Mucosa of rectum (tissue), 2 donors: ENCODE results near the gene IMPACT.

Experiments
- H3K27ac ChIP-seq, 2 donors: one replicate each; pipeline ENCODE4 v1.7.0; 2013; ENCODE audit warnings: inconsistent platforms in 2 of 2, low read depth in 2 of 2, low read length in 2 of 2
- H3K27me3 ChIP-seq, 2 donors: one replicate each; pipeline ENCODE4 v1.7.0; 2013; ENCODE audit warnings: low read length in 2 of 2; ENCODE audit not compliant: control insufficient read depth in 2 of 2, insufficient read depth in 2 of 2
- H3K36me3 ChIP-seq, 2 donors: one replicate each; pipeline ENCODE4 v1.7.0; 2013; ENCODE audit warnings: low read length in 2 of 2; ENCODE audit not compliant: control insufficient read depth in 2 of 2, insufficient read depth in 2 of 2
- H3K4me1 ChIP-seq, 2 donors: one replicate each; pipeline ENCODE4 v1.7.0; 2013; ENCODE audit warnings: low read length in 2 of 2, mild to moderate bottlenecking in 1 of 2; ENCODE audit not compliant: control insufficient read depth in 2 of 2, insufficient read depth in 2 of 2
- H3K4me3 ChIP-seq, 2 donors: one replicate each; pipeline ENCODE4 v1.7.0; 2013; ENCODE audit warnings: low read length in 2 of 2
- H3K9ac ChIP-seq, 2 donors: one replicate each; pipeline ENCODE4 v1.7.0; 2013; ENCODE audit warnings: low read length in 2 of 2, low read depth in 1 of 2, mild to moderate bottlenecking in 1 of 2
- H3K9me3 ChIP-seq, 2 donors: one replicate each; pipeline ENCODE4 v1.7.0; 2013; ENCODE audit warnings: low read length in 2 of 2; ENCODE audit not compliant: control insufficient read depth in 2 of 2
- donor health status: healthy.
- donor health status: Normal muscosa, but diverticular disease.

Gene IMPACT

DNA sequence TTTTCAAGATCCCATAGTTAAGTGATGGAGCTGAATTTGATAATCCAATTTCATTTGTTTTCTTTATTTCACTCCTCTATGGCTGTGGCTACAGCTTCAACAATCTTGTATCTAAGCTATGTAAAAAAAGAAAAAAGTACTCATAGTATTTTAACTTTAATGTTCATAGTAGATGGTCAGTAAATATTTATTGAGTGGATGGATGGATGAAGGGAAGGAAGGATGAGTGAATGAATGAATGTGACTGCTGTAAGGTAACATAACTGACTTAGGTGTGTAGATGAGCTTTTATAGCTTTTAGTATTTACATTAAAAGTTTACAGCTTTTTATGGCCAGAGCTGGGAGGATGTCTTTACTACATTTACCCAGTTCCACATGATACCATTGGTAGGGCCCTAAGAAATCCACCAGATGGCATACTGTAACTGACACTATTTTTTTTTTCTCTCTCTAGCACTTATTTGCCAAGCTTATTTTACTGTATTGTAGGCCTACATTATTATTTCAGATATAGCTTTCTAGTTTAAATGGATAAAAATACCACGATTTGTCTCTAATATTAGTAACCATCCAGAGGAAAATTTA, 20.6 kb downstream of the IMPACT start:
- H3K4me3 ChIP-seq: no peak overlapping the region
- H3K27me3 ChIP-seq: no peaks in the 10 kb centered on the region
- no peaks in the 10 kb centered on the region for H3K9me3 ChIP-seq
- H3K36me3 ChIP-seq: peaks cover 14 to 32% of the 10 kb centered on the region in 2 donors
- no peak overlapping the region for H3K27ac ChIP-seq
- H3K9ac ChIP-seq: no peak overlapping the region
- H3K4me1 ChIP-seq: peaks cover 0 to 5% of the 10 kb centered on the region in 2 donors

DNA sequence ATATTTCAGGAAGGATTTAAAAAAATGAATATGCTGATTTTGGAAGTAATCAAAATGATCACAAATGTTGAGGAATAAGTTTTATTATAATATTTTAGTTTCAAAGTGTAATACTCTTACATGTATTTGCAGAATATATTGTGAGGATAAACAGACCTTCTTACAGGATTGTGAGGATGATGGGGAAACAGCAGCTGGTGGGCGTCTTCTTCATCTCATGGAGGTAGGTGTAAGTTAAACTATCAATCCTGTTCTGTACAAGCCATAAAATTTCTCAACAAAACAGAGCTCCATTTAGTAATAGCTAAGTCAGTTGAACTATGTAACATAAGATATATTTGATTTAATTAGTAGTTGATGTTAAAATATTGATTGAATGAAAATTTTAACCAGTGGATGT, 21.5 kb downstream of the IMPACT start:
- H3K9me3 ChIP-seq: no peaks in the 10 kb centered on the region
- no peaks in the 10 kb centered on the region for H3K27me3 ChIP-seq
- H3K36me3 ChIP-seq: peaks cover 11 to 32% of the 10 kb centered on the region in 2 donors
- no peak overlapping the region for H3K9ac ChIP-seq
- H3K4me3 ChIP-seq: no peak overlapping the region
- peaks cover 0 to 5% of the 10 kb centered on the region in 2 donors for H3K4me1 ChIP-seq
- no peak overlapping the region for H3K27ac ChIP-seq

DNA sequence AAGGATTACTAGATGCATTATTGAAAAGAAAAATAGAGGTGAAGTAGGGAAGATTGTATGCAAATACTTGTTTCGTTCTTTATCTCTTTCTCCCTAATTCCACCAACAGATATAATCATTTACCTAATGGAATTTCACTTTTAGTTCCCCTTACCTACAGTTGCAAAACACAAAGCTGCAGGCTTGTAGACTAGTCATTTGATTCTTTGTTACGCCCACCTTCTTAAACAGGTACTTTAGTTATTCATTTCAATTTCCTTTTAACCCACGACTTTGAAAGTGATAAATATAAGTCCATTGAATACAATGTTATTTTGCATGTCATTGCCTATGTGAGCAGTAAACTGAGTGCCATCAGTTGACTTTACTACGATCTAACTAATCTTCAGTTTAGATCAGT, 30.1 kb downstream of the IMPACT start:
- Histone ChIP-seq H3K27ac (no peak overlapping the region), H3K4me3 (no peak overlapping the region), H3K4me1 (no peaks in the 10 kb centered on the region), H3K36me3 (peaks cover 0 to 1% of the 10 kb centered on the region in 2 donors), H3K9me3 (no peaks in the 10 kb centered on the region), H3K9ac (no peak overlapping the region), H3K27me3 (no peaks in the 10 kb centered on the region)

DNA sequence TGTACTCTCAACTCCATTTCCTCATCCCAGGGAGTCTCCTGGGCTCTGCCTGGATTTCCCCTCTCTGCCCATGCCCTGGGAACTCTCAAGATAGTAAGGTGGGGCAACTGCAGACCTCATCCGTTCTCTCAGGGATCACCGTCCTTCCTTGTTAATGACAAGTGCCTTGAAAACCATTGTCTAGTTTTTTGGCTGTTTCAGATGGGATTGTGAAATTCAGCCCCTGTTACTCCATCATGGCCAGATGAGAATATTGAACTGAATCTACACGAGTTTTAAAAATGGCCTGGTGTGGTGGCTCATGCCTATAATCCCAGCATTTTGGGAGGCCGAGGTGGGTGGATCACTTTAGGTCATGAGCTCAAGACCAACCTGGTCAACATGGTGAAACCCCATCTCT, 33.3 kb downstream of the IMPACT start:
- no peak overlapping the region for H3K4me3 ChIP-seq
- H3K9me3 ChIP-seq: no peaks in the 10 kb centered on the region
- no peaks in the 10 kb centered on the region for H3K27me3 ChIP-seq
- no peak overlapping the region for H3K9ac ChIP-seq
- H3K36me3 ChIP-seq: no peaks in the 10 kb centered on the region
- H3K4me1 ChIP-seq: no peaks in the 10 kb centered on the region
- no peak overlapping the region for H3K27ac ChIP-seq

DNA sequence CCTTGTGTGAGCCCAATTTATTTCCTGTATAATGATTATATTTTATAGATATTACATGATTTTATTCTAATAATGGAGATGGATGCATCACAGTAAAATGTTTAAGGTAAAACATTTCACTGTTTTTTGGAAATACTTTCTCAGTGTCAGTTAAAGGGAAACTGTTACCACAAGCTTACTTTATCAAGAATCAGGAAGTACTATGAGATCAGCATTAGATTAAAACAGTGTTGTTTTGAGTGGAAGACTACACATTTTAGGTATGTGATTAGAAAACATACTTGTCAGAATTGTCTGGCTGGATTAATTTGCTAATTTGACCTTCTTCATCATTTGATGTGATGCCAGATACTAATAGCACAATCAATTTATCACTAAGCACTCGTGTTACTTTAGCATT, 33.9 kb downstream of the IMPACT start, which contains the start of gene HRH4:
HRH4 (plus strand) TSS at position 250 of the 400 bp plus-strand sequence; CDS start at position 342, 92 bp downstream.
- Histone ChIP-seq H3K9me3 (no peaks in the 10 kb centered on the region), H3K27ac (no peak within 1 kb of the TSS), H3K4me1 (no peaks in the 10 kb centered on the region)

DNA sequence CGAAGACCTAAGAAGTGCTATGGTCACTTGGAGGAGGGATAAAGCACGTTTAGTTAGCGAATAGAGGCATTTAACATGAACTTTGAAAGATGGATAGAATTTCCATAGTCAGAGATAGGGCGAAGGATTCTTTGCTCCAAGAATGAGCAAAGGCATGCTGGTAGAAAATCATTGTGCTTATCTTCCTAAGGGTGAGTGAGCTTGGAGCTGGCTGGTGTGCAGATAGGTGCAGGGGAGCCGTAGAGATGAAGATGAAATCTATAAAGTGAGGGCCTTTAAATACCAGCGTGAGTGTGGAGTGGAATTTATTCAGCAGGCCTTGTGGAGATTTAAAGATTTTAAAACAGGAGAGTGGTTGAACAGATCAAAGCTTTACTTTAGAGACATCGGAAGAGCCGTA, 35.5 kb downstream of the IMPACT start:
- no peaks in the 10 kb centered on the region for H3K4me1 ChIP-seq
- H3K27ac ChIP-seq: no peak overlapping the region

More for the DNA sequence above, 33.9 kb downstream of the IMPACT start, which contains the start of gene HRH4:
- Histone ChIP-seq H3K4me3 (no peak within 1 kb of the TSS), H3K36me3 (no peaks in the 10 kb centered on the region), H3K9ac (no peak within 1 kb of the TSS), H3K27me3 (no peaks in the 10 kb centered on the region)

DNA sequence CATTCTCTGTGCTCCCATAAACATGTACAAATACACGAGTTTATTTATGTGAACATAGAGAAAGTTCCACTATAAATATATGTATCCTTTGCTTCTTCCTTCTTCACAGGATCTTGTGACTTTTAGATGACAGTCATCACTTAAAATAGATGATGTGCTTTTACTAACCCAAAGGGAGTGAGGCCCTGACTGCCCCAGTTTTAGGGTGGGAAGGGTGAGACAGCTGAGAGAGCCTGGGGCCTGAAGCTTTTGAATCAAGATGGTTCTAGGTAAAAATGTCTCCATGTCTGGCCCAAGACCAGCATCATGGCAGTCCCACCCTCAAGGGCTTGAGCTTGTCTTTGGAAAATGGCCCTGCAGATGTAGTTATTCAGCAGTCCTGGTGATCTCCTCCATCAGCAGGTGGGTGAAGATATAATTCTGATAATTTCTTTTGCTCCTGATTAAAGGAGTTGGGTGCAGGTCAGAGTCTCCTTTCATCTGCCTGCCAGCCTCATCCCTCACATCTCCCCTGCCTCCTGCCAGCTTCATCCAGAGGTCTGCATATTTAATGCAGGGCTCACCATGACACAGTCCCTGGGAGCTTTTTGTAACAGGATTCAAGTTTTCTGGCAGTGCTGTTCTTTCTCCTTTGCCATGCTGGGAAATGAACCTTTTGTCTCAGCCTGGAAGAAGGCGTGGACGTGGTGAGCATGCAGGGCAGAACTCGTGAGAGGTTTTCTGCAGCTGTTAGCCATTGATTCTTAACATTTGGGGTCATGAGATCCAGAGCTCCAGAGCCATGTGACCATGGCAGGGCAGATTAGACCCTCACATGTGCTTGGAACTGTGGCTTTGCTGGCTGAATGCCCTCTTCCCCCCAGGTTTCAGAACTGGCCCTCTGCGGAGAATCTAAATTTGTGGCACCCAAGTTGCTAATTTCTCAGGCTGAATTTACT, 36.6 kb downstream of the IMPACT start:
- no peaks in the 10 kb centered on the region for H3K4me1 ChIP-seq
- H3K9me3 ChIP-seq: no peaks in the 10 kb centered on the region
- no peaks in the 10 kb centered on the region for H3K27me3 ChIP-seq
- no peak overlapping the region for H3K27ac ChIP-seq
- no peaks in the 10 kb centered on the region for H3K36me3 ChIP-seq
- no peak overlapping the region for H3K9ac ChIP-seq
- no peak overlapping the region for H3K4me3 ChIP-seq

More for the DNA sequence above, 35.5 kb downstream of the IMPACT start:
- no peak overlapping the region for H3K9ac ChIP-seq
- H3K27me3 ChIP-seq: no peaks in the 10 kb centered on the region
- no peak overlapping the region for H3K4me3 ChIP-seq
- H3K36me3 ChIP-seq: no peaks in the 10 kb centered on the region
- H3K9me3 ChIP-seq: no peaks in the 10 kb centered on the region

DNA sequence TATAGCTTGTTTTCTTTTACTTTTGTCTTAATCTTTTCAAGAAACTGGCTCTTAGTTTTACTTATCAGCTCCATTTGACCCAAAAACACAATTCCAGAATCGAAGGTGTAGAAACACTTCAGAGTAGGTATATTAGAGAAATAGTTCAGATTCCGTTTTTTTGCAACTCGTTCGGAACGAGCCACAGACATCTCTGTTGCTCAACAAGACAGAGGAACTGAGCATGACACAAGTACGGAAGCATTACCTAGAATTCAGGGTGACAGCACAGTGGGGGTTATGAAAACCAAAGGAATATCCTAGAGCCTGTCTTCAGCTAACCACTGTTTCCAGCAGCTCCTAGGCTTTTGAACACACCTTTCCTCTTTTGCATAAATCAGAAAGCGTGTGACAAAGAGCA, 39.0 kb downstream of the IMPACT start:
- Histone ChIP-seq H3K4me1 (no peaks in the 10 kb centered on the region), H3K27ac (no peak overlapping the region), H3K36me3 (no peaks in the 10 kb centered on the region), H3K4me3 (no peak overlapping the region), H3K9ac (no peak overlapping the region), H3K9me3 (no peaks in the 10 kb centered on the region), H3K27me3 (no peaks in the 10 kb centered on the region)

DNA sequence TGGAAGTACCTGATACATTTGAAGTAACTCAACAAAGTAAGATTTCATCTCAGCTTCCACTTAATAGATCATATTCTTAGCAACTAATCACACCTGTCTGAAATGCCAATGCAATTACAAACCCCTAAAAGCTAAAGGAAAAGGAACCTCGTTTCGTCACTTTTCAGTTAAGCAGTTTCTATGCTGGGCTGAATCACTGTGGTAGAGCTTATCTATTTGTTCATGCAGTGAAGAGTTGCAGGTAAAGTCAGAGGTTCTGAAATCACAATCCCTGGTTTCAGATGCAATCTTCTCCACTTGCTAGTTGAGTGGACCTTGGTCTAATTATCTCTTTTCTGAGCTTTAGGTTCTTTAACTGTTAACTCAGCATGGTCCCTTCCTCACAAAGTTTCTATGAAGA, 40.3 kb downstream of the IMPACT start:
- H3K9me3 ChIP-seq: no peaks in the 10 kb centered on the region
- no peak overlapping the region for H3K9ac ChIP-seq
- no peak overlapping the region for H3K4me3 ChIP-seq
- H3K4me1 ChIP-seq: no peaks in the 10 kb centered on the region
- no peaks in the 10 kb centered on the region for H3K36me3 ChIP-seq
- no peaks in the 10 kb centered on the region for H3K27me3 ChIP-seq
- no peak overlapping the region for H3K27ac ChIP-seq

DNA sequence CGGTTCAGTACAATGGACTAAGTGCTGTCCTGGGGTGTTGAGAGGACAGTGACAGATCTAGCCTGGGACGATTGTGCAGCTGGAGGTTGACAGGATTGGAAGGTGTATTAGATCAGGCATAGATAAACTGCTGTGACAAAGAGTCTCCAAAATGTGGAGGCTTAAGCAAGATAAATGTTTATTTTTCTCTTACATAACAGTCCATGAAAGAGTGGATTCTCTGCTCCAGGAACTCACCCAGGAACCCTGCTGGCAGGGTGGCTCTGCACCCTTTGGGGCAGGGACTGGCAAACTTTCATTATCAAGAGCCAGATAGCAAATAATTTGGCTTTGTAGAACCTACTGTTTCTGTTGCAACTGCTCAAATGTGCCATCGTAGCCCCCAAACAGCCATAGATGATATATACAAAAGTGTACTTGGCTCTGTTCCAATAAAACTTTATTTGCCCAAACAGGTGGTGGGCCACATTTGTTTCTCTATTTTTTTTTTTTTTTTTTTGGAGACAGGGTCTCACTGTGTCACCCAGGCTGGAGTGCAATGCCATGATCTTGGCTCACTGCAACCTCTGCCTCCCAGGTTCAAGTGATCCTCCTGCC, 43.6 kb downstream of the IMPACT start:
- Histone ChIP-seq H3K36me3 (no peaks in the 10 kb centered on the region), H3K4me3 (no peak overlapping the region), H3K9ac (no peak overlapping the region), H3K27ac (no peak overlapping the region), H3K4me1 (no peaks in the 10 kb centered on the region), H3K9me3 (no peaks in the 10 kb centered on the region), H3K27me3 (no peaks in the 10 kb centered on the region)
